GM19035 (cell line): ENCODE measurements around the gene GOSR2.
"Not testable (repeated sequence)": the region's sequence is repeated elsewhere in the genome, so short reads cannot be mapped to it uniquely, and the experiment has no call there.

Source experiments
- ATAC-seq: cut with Tn5 transposase; IDR thresholded peaks from one replicate; pipeline ENCODE4 v1.9.1; 2021; ENCODE audit not compliant: unreplicated experiment

Gene GOSR2

GRCh38 chr17:46984892-46985291 is 61.9 kb downstream of the GOSR2 start:
- ATAC-seq = no peak

GRCh38 chr17:46986366-46986765 is 63.4 kb downstream of the GOSR2 start:
- no peak for ATAC-seq

- ATAC-seq = not testable (repeated sequence)
Measured at GRCh38 chr17:46987927-46988326, 65.0 kb downstream of the GOSR2 start.

- no peak for ATAC-seq
Measured at GRCh38 chr17:46989637-46990431, 66.9 kb downstream of the GOSR2 start.

- no peak for ATAC-seq
Measured at GRCh38 chr17:46991617-46992016, 68.7 kb downstream of the GOSR2 start.
